Fibroblast of pulmonary artery (primary cell): ENCODE results near the gene FIS1.
"Not testable (repeated sequence)": the region's sequence is repeated elsewhere in the genome, so short reads cannot be mapped to it uniquely, and the experiment has no call there.

Source experiments
- DNase-seq: peaks from one replicate; pipeline ENCODE4 v3.0.0-alpha.2; 2010; ENCODE audit warnings: low read depth
- H3K4me3 ChIP-seq: replicated peaks from 2 replicates; pipeline ENCODE4 v1.5.1; 2011; ENCODE audit warnings: low read depth, mild to moderate bottlenecking, control low read depth, low read length, moderate library complexity
- CTCF ChIP-seq: IDR thresholded peaks from 2 replicates; pipeline ENCODE4 v1.5.1; 2011; ENCODE audit warnings: mild to moderate bottlenecking, control low read depth, low read length, inconsistent platforms; ENCODE audit errors: missing control alignments

FIS1 gene

GRCh38 chr7:101287032-101287431, 42.2 kb upstream of the FIS1 start:
- no peak for DNase-seq
- TF ChIP-seq CTCF, result no peak
- no peak overlapping the region for H3K4me3 ChIP-seq

GRCh38 chr7:101285880-101286279, 41.0 kb upstream of the FIS1 start:
- not testable (repeated sequence) for H3K4me3 ChIP-seq, DNase-seq

GRCh38 chr7:101285171-101285570, 40.3 kb upstream of the FIS1 start:
- no peak for DNase-seq
- TF ChIP-seq CTCF, result no peak
- H3K4me3 ChIP-seq, result no peak overlapping the region

GRCh38 chr7:101280912-101281311, 36.0 kb upstream of the FIS1 start:
- H3K4me3 ChIP-seq, DNase-seq: not testable (repeated sequence)

- TF ChIP-seq CTCF, result no peak
- no peak for DNase-seq
- no peak overlapping the region for H3K4me3 ChIP-seq
Observed at GRCh38 chr7:101278461-101279292, 33.8 kb upstream of the FIS1 start.

GRCh38 chr7:101277155-101277554, 32.3 kb upstream of the FIS1 start:
- H3K4me3 ChIP-seq, result no peak overlapping the region
- TF ChIP-seq CTCF, result no peak
- no peak for DNase-seq

GRCh38 chr7:101273206-101273605, 28.3 kb upstream of the FIS1 start:
- TF ChIP-seq CTCF, result no peak
- no peak for DNase-seq
- no peak overlapping the region for H3K4me3 ChIP-seq

- DNase-seq, result no peak
- TF ChIP-seq CTCF, result no peak
- no peak overlapping the region for H3K4me3 ChIP-seq
Observed at GRCh38 chr7:101271021-101271420, 26.1 kb upstream of the FIS1 start.
